BJ (cell line): ENCODE measurements around the gene YPEL3. TPM values are rescaled to one million over a fixed set of nuclear protein-coding genes. Genes with fewer than 3 reads are reported as not detected.

Source experiments
- CTCF ChIA-PET: fragments of 350-600 bp; formaldehyde crosslinking; extraction: SDS; loops from one replicate; lab custom pipeline; 2021; ENCODE audit warnings: antibody characterized with exemption, inconsistent platforms; lab: Yijun Ruan, JAX
- POLR2A ChIA-PET: fragments of 300-600 bp; sonication (Branson Sonifier 250); formaldehyde crosslinking; extraction: SDS; loops from one replicate; lab custom pipeline; 2021; ENCODE audit warnings: antibody characterized with exemption; lab: Charles Lee
- DNase-seq: peaks from one replicate; pipeline ENCODE4 v3.0.0-alpha.2; 2011; ENCODE audit warnings: low read depth
- H3K27me3 ChIP-seq: 2 replicates; pipeline ENCODE4 v1.6.0; 2011; ENCODE audit warnings: low read length; ENCODE audit not compliant: control insufficient read depth, insufficient read depth
- H3K36me3 ChIP-seq: 2 replicates; pipeline ENCODE4 v1.5.1; 2011; ENCODE audit warnings: low read length; ENCODE audit not compliant: control insufficient read depth, insufficient read depth
- H3K4me3 ChIP-seq: 2 replicates; pipeline ENCODE4 v1.5.1; 2011; ENCODE audit warnings: low read depth, mild to moderate bottlenecking, control low read depth, low read length
- CTCF ChIP-seq: IDR thresholded peaks from 2 replicates; pipeline ENCODE4 v1.5.1; 2011; ENCODE audit warnings: low read depth, mild to moderate bottlenecking, control low read depth, inconsistent platforms, low read length, moderate library complexity; ENCODE audit not compliant: insufficient read depth
- polyA plus RNA-seq: library from polyadenylated mRNA; depleted of rRNA; stranded (reverse); fragments of >200 nt; gene quantifications from 2 replicates; pipeline ENCODE4 v1.2.3, GENCODE V29; 2011

The YPEL3 gene
- polyA plus RNA-seq, 1 experiment, result 49.1 TPM

GRCh38 chr16:30075503-30076275, 20.3 kb downstream of the YPEL3 start, which contains the start of gene PPP4C:
Gene PPP4C, plus strand, starts transcription at chr16:30075994. Its CDS starts 384 bp downstream, at chr16:30076378.
- Histone ChIP-seq H3K4me3 (peak within 1 kb of the TSS; percentile 60), H3K36me3 (peaks cover 26% of the 10 kb centered on the region), H3K27me3 (no peaks in the 10 kb centered on the region)
- TF ChIP-seq CTCF, result peak; percentile 18; the same call in 1 of the 2 replicates
- ChIA-PET POLR2A (interaction anchor here (0.7 kb wide), 1 partner anchor 10 kb away, joined by 5 read pairs; the partner anchor contains the start of gene ALDOA), CTCF (interaction anchor here (0.5 to 4.1 kb wide), 2 partner anchors 11 to 16 kb away, joined by 3 to 28 read pairs; partner anchors contain the start of gene TBX6)
- no peak for DNase-seq

- ChIA-PET CTCF (interaction anchor here (2.9 kb wide), 1 partner anchor 21 kb away, joined by 14 read pairs; the partner anchor contains the start of gene TBX6), POLR2A (interaction anchor here (0.7 kb wide), 1 partner anchor 23 kb away, joined by 12 read pairs; no protein-coding TSS in a partner anchor)
- no peak for TF ChIP-seq CTCF
- Histone ChIP-seq H3K4me3 (no peak overlapping the region), H3K27me3 (no peaks in the 10 kb centered on the region), H3K36me3 (peaks cover 44% of the 10 kb centered on the region)
- DNase-seq, result no peak
Measured at GRCh38 chr16:30070490-30070889, 25.5 kb downstream of the YPEL3 start.

GRCh38 chr16:30069611-30070462, 26.2 kb downstream of the YPEL3 start:
- Histone ChIP-seq H3K27me3 (no peaks in the 10 kb centered on the region), H3K36me3 (peaks cover 44% of the 10 kb centered on the region), H3K4me3 (peak overlapping the region; percentile 26)
- ChIA-PET CTCF (interaction anchor here (2.9 kb wide), 1 partner anchor 22 kb away, joined by 14 read pairs; the partner anchor contains the start of gene TBX6), POLR2A (interaction anchor here (0.7 kb wide), 1 partner anchor 23 kb away, joined by 12 read pairs; no protein-coding TSS in a partner anchor)
- TF ChIP-seq CTCF, result no peak
- no peak for DNase-seq

GRCh38 chr16:30068750-30069610, 27.0 kb downstream of the YPEL3 start:
- H3K27me3 ChIP-seq, result no peaks in the 10 kb centered on the region
- POLR2A ChIA-PET, result no interaction called here
- peak; percentile 60 for TF ChIP-seq CTCF
- peaks cover 44% of the 10 kb centered on the region for H3K36me3 ChIP-seq
- CTCF ChIA-PET, result interaction anchor here (2.9 kb wide), 1 partner anchor 22 kb away, joined by 14 read pairs; the partner anchor contains the start of gene TBX6
- peak overlapping the region; percentile 24; the same call in 1 of the 2 replicates for H3K4me3 ChIP-seq
- DNase-seq, result no peak
